ENCODE results near the gene FAM227A. TPM values are rescaled to one million over a fixed set of nuclear protein-coding genes. Genes with fewer than 3 reads are reported as not detected.
A peak's percentile ranks its signal among the peaks of the same experiment; 100 is the strongest.

Gene FAM227A
- total and polyA plus RNA-seq, 2 of the 4 experiments (the other 2 are of a cell fraction) = 1.3 to 1.4 TPM

- TF ChIP-seq CHD1 (IDR thresholded peaks at IDR 0.05; ENCODE audit: low read depth, low read length) = no peak
Observed at GRCh38 chr22:38564669-38565068, 91.5 kb downstream of the FAM227A start (continued).

- no peak overlapping the region for H3K4me2 ChIP-seq (ENCODE audit: low read depth, low read length)
- no peaks in the 10 kb centered on the region; the same call in 1 of the 2 replicates for H3K4me1 ChIP-seq (ENCODE audit: control insufficient read depth, insufficient read depth, low read length)
- no peak overlapping the region for H2BK5ac ChIP-seq (ENCODE audit: low read depth, low read length, poor library complexity, severe bottlenecking)
- no peak overlapping the region for H3K18ac ChIP-seq (ENCODE audit: low read depth, low read length)
- H4K5ac ChIP-seq (ENCODE audit: low read depth, low read length) = no peak overlapping the region
- ATAC-seq (ENCODE audit: low read depth) (peak; percentile 73), DNase-seq (peak; percentile 83)
- H3K36me3 ChIP-seq (ENCODE audit: control insufficient read depth, insufficient read depth, low read length) = no peaks in the 10 kb centered on the region
- POLR2A ChIA-PET (ENCODE audit: unreplicated experiment) = interaction anchor here (0.6 kb wide), 1 partner anchor 16 kb away, joined by 4 read pairs; the partner anchor contains the start of gene DMC1
- no peak overlapping the region for H2AFZ ChIP-seq (replicated peaks; ENCODE audit: low read length, poor library complexity)
- H3K27me3 ChIP-seq (ENCODE audit: control insufficient read depth, insufficient read depth, low read length) = no peaks in the 10 kb centered on the region
- H3K23ac ChIP-seq (ENCODE audit: low read depth, low read length) = no peak overlapping the region
- H2BK15ac ChIP-seq (ENCODE audit: low read depth, low read length) = no peak overlapping the region
- H3K27ac ChIP-seq (ENCODE audit: insufficient read depth, low read length) = no peak overlapping the region
- H2AK9ac ChIP-seq (replicated peaks; ENCODE audit: low read depth, low read length, poor library complexity) = no peak overlapping the region
- H3K4me3 ChIP-seq (ENCODE audit: insufficient read depth, low read depth, low read length) = no peak overlapping the region
- no peaks in the 10 kb centered on the region for H3K9me3 ChIP-seq (ENCODE audit: control insufficient read depth, insufficient read depth, low read length)
- intact Hi-C loops (cut with micrococcal nuclease) (no loop called here), in situ Hi-C loops (cut with MboI; ENCODE audit: low sequenced_read_pairs) (no loop called here), dilution Hi-C loops (cut with HindIII; ENCODE audit: low sequenced_read_pairs, unreplicated experiment) (no loop called here)
- no peaks in the 10 kb centered on the region for H3K9me1 ChIP-seq (ENCODE audit: insufficient read depth, low read length)
- BruUV-seq (replicated peaks) = no TSS peak
- no peak overlapping the region for H3K9ac ChIP-seq (ENCODE audit: low read depth, low read length)
- CTCF ChIA-PET = no interaction called here
- H4K91ac ChIP-seq (ENCODE audit: insufficient read depth, low read depth, low read length) = no peak overlapping the region
- no peak overlapping the region for H2BK20ac ChIP-seq (ENCODE audit: low read depth, low read length)
- H2AK5ac ChIP-seq (ENCODE audit: low read depth, low read length) = no peak overlapping the region
- no peak overlapping the region for H3K56ac ChIP-seq (ENCODE audit: extremely low read depth, insufficient read depth, low read length)
- H3K14ac ChIP-seq (replicated peaks; ENCODE audit: low read depth, low read length) = no peak overlapping the region
- no peak overlapping the region for H2BK120ac ChIP-seq (ENCODE audit: low read depth, low read length)
- H4K20me1 ChIP-seq (ENCODE audit: insufficient read depth, low read length) = no peaks in the 10 kb centered on the region
- no peak overlapping the region for H3K4ac ChIP-seq (ENCODE audit: low read depth, low read length)
- no peak overlapping the region for H4K8ac ChIP-seq (ENCODE audit: low read depth in 2 of 2, low read length in 2 of 2)
- TF ChIP-seq SMC3 (IDR thresholded peaks at IDR 0.05; ENCODE audit: low read depth, low read length) (no peak), USF2 (IDR thresholded peaks at IDR 0.05; ENCODE audit: low read depth, low read length) (no peak), MXI1 (IDR thresholded peaks at IDR 0.05; ENCODE audit: borderline replicate concordance, low read depth, low read length) (no peak), NFE2L2 (IDR thresholded peaks at IDR 0.05; ENCODE audit: low read depth, low read length) (no peak), MAFK (IDR thresholded peaks at IDR 0.05; ENCODE audit: low read depth, low read length) (peak; percentile 8; the same call in 1 of the 2 replicates)
- no peaks in the 10 kb centered on the region for H3K79me1 ChIP-seq (ENCODE audit: low read depth in 1 of 2, low read length in 2 of 2)
- no CpG with 5 or more reads among the region's 3 CpGs for WGBS, 2 experiments (ENCODE audit: extremely low coverage in 2 of 2, insufficient read length in 1 of 2)
Observed at GRCh38 chr22:38554281-38554680, 101.9 kb downstream of the FAM227A start.

All from IMR-90 (cell line).